NB4 (cell line): ENCODE results near the gene HLCS.

Source experiments
- MYC ChIP-seq: IDR thresholded peaks from 2 replicates; pipeline ENCODE4 v1.6.1; 2011; ENCODE audit warnings: low read depth, low read length
- POLR2A ChIP-seq: IDR thresholded peaks from 2 replicates; pipeline ENCODE4 v1.6.1; 2011; ENCODE audit warnings: mild to moderate bottlenecking; ENCODE audit not compliant: insufficient read length; ENCODE audit errors: extremely low read depth
- TF ChIP-seq, protein P1 (sequence below): IDR thresholded peaks from one replicate; pipeline ENCODE4 v1.5.1; 2012; ENCODE audit warnings: low read depth, low read length
- TF ChIP-seq, protein P2 (sequence below): IDR thresholded peaks from 2 replicates; pipeline ENCODE4 v1.6.1; 2011; ENCODE audit warnings: low read depth, low read length

DNA sequence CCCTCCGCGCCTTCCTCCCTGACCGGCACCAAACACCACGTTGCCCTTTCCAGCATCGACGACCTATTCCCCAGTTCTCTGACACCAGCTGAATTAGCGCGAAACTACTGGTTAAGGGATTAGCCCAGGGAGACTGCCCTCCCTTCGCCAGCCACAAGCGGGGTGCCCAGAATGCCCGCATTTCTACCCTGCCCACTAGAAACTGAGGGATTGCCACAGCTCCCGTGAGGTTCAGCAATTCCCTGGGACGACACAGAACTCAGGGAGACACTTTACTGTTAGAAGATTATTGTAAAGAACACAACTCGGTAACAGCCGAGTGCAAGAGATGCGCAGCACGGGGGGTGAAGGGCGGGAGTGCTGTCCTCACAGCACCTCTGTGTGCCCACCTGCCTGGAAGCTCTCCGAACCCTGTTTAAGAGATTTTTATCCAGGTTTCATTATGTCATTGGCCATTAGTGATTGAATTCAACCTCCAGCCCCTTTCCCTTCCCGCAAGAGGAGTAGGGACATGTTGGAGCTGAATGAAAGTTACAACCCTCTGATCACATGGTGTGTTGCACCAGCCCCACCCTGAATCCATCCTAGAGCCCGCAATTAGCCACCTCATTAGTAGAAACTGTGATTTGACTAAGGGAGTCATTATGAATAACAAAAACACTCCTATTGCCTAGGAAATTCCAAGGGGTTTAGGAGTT is 24.2 kb upstream of the HLCS start:
- TF ChIP-seq, protein P1, sequence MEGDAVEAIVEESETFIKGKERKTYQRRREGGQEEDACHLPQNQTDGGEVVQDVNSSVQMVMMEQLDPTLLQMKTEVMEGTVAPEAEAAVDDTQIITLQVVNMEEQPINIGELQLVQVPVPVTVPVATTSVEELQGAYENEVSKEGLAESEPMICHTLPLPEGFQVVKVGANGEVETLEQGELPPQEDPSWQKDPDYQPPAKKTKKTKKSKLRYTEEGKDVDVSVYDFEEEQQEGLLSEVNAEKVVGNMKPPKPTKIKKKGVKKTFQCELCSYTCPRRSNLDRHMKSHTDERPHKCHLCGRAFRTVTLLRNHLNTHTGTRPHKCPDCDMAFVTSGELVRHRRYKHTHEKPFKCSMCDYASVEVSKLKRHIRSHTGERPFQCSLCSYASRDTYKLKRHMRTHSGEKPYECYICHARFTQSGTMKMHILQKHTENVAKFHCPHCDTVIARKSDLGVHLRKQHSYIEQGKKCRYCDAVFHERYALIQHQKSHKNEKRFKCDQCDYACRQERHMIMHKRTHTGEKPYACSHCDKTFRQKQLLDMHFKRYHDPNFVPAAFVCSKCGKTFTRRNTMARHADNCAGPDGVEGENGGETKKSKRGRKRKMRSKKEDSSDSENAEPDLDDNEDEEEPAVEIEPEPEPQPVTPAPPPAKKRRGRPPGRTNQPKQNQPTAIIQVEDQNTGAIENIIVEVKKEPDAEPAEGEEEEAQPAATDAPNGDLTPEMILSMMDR: no peak
- TF ChIP-seq POLR2A (no peak), MYC (no peak)
- TF ChIP-seq, protein P2, sequence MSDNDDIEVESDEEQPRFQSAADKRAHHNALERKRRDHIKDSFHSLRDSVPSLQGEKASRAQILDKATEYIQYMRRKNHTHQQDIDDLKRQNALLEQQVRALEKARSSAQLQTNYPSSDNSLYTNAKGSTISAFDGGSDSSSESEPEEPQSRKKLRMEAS: no peak
